Astrocyte (in vitro differentiated cells and primary cell): ENCODE measurements around the gene ADAMTS12.

ENCODE experiments used
- CTCF ChIP-seq: IDR thresholded peaks from 2 replicates; pipeline ENCODE4 v1.5.1; 2011; ENCODE audit warnings: low read depth, mild to moderate bottlenecking, inconsistent platforms, low read length, moderate library complexity; ENCODE audit not compliant: insufficient read depth
- EZH2 ChIP-seq: IDR thresholded peaks from 2 replicates; pipeline ENCODE4 v1.6.1; 2012; ENCODE audit warnings: mild to moderate bottlenecking, low read length, inconsistent platforms; ENCODE audit not compliant: insufficient read depth

- TF ChIP-seq CTCF (no peak), EZH2 (no peak)
Observed at GRCh38 chr5:33501899-33502298, 389.9 kb downstream of the ADAMTS12 start.
